GM19035 (cell line): ENCODE results near the gene IFIT2.
"Not testable (repeated sequence)": the region's sequence is repeated elsewhere in the genome, so short reads cannot be mapped to it uniquely, and the experiment has no call there.

ENCODE experiments used
- ATAC-seq: cut with Tn5 transposase; IDR thresholded peaks from one replicate; pipeline ENCODE4 v1.9.1; 2021; ENCODE audit not compliant: unreplicated experiment

IFIT2 gene

GRCh38 chr10:89306434-89307268 is 4.8 kb downstream of the IFIT2 start:
- ATAC-seq: no peak

- ATAC-seq: no peak
Observed at GRCh38 chr10:89307269-89307577, 5.4 kb downstream of the IFIT2 start.

- no peak for ATAC-seq
Observed at GRCh38 chr10:89308266-89308665, 6.4 kb downstream of the IFIT2 start.

GRCh38 chr10:89308736-89309135 is 6.9 kb downstream of the IFIT2 start:
- ATAC-seq: no peak

GRCh38 chr10:89309156-89310055 is 7.6 kb downstream of the IFIT2 start:
- ATAC-seq: no peak

- no peak for ATAC-seq
Observed at GRCh38 chr10:89310056-89310893, 8.4 kb downstream of the IFIT2 start.

- ATAC-seq: no peak
Observed at GRCh38 chr10:89312973-89313372, 11.1 kb downstream of the IFIT2 start.

GRCh38 chr10:89314676-89315075 is 12.8 kb downstream of the IFIT2 start:
- ATAC-seq: no peak

- ATAC-seq: not testable (repeated sequence)
Observed at GRCh38 chr10:89318047-89318446, 16.2 kb downstream of the IFIT2 start.

- not testable (repeated sequence) for ATAC-seq
Observed at GRCh38 chr10:89325081-89325480, 23.2 kb downstream of the IFIT2 start.

GRCh38 chr10:89325856-89326255 is 24.0 kb downstream of the IFIT2 start:
- ATAC-seq: not testable (repeated sequence)

- no peak for ATAC-seq
Observed at GRCh38 chr10:89327803-89328441, 26.1 kb downstream of the IFIT2 start, which contains the start of gene IFIT3. Gene IFIT3 (plus strand): TSS chr10:89327997. CDS start chr10:89328074, 77 bp downstream.

- no peak for ATAC-seq
Observed at GRCh38 chr10:89329151-89329550, 27.3 kb downstream of the IFIT2 start.

GRCh38 chr10:89330014-89330413 is 28.2 kb downstream of the IFIT2 start:
- ATAC-seq: not testable (repeated sequence)

- no peak for ATAC-seq
Observed at GRCh38 chr10:89330537-89331212, 28.8 kb downstream of the IFIT2 start.

- ATAC-seq: not testable (repeated sequence)
Observed at GRCh38 chr10:89331487-89332122, 29.8 kb downstream of the IFIT2 start.

- ATAC-seq: peak; percentile 42
Observed at GRCh38 chr10:89332123-89332633, 30.3 kb downstream of the IFIT2 start.

GRCh38 chr10:89335226-89335625 is 33.4 kb downstream of the IFIT2 start:
- no peak for ATAC-seq

GRCh38 chr10:89336241-89336640 is 34.4 kb downstream of the IFIT2 start:
- no peak for ATAC-seq
